OCI-LY7 (cell line): ENCODE data around the gene PPM1J.

Source experiments
- CTCF ChIP-seq: fragments of 200-600 bp; sonication (generic); conservative IDR thresholded peaks from 2 replicates; pipeline ENCODE4 v1.5.1; 2014; ENCODE audit warnings: mild to moderate bottlenecking, antibody characterized with exemption, low read length, moderate library complexity, mixed read lengths
- EZH2phosphoT487 ChIP-seq: fragments of 200-600 bp; sonication (generic); IDR thresholded peaks from 2 replicates; pipeline ENCODE4 v1.6.1; 2018; ENCODE audit warnings: low read depth, borderline replicate concordance, mild to moderate bottlenecking, mixed run types, antibody characterized with exemption, low read length, moderate library complexity, mixed read lengths

GRCh38 chr1:112716133-112716720 is 1.1 kb upstream of the PPM1J start:
- TF ChIP-seq CTCF (peak; percentile 98), EZH2phosphoT487 (no peak)
